Measurements from ENCODE around the gene BTAF1. TPM values are rescaled to one million over a fixed set of nuclear protein-coding genes. Genes with fewer than 3 reads are reported as not detected.

BTAF1 gene
- total and polyA plus RNA-seq, 7 experiments from 2014 or later: 6.9 to 84.8 (median 72.6) TPM

DNA sequence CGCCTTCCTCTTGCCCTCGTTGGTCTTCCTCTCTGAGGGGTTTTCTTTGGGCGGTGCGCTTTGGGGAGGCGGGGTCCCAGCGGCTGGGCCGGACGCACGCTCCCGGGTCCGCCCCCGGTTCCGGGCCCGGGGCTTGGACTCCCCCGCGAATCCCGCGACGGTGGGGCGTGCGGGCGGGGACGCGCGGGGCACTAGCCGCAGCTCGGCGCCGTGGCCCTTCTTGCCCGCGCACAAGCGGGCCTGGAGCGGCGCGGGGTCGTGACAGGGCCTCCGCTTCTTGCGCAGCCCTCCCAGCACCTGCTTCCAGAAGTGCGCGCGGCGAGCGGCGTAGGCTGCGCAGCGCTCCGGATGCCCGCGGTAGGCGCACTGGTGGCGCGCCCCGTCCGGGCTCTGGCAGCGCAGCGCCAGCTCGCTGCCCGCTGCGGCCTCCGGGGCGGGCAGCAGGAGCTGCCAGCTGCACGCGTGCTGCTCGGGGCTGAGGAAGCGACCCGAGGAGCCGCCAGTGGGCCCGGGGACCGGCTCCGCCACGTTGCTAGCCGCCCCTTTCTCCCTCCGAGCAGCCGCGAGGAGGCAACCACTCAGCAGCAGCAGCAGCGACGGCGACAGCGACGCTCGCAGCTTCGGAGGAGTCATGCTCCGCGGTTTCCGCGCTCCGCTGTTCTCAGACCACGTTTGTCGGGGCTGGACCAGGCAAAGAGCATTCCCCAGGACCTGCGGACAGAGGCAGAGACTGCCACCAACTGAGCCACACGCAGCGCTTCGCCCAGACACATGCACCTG, 15.0 kb upstream of the BTAF1 start:
- Mint-ChIP-seq H3K4me1 (peaks cover 18 to 36% (median 28%) of the 10 kb centered on the region in 7 donors), H3K27me3 (peaks cover 0 to 13% (median 0%) of the 10 kb centered on the region in 5 donors), H3K9me3 (peaks cover 0 to 2% (median 0%) of the 10 kb centered on the region in 11 donors), H3K27ac (peak overlapping the region; percentile 73 to 92 (median 88)), H3K36me3 (peaks cover 0 to 4% (median 0%) of the 10 kb centered on the region in 5 donors), H3K4me3 (peak overlapping the region; percentile 85 to 96 (median 93))
- intact Hi-C loops (cut with micrococcal nuclease): loop anchor here (1.0 to 5.0 kb wide), 14 partner anchors 15 to 1036 kb away; partner anchors contain the start of genes BTAF1 (in 2 of the 2), CPEB3 (in 1 of the 2), EXOC6 (in 1 of the 2) and HECTD2 (in 1 of the 2)
- Histone ChIP-seq H3K36me3 (ENCODE audit: control insufficient read depth in 2 of 3, insufficient read depth in 3 of 3, low read length in 3 of 3) (no peaks in the 10 kb centered on the region), H3K4me3 (ENCODE audit: low read length) (peak overlapping the region; percentile 77), H3K4me1 (ENCODE audit: control insufficient read depth in 2 of 2, insufficient read depth in 2 of 2, low read length in 2 of 2) (peaks cover 0 to 10% of the 10 kb centered on the region in 2 donors), H3K27ac (ENCODE audit: low read depth, low read length) (peak overlapping the region; percentile 65), H3K27me3 (ENCODE audit: control insufficient read depth in 2 of 2, insufficient read depth in 2 of 2, low read length in 2 of 2) (no peaks in the 10 kb centered on the region), H3K9me3 (ENCODE audit: control insufficient read depth in 2 of 3, low read length in 3 of 3) (no peaks in the 10 kb centered on the region)
- POLR2A ChIA-PET: interaction anchor here (0.6 to 3.1 kb wide), 14 partner anchors 9 to 1029 kb away, joined by 3 to 61 read pairs (median 4); partner anchors contain the start of genes BTAF1 and TNKS2
- DNase-seq (peak; percentile 51 to 79 (median 74)), ATAC-seq (peak; percentile 91)
- CTCF ChIA-PET: interaction anchor here (0.7 to 2.0 kb wide), 9 partner anchors 10 to 530 kb away, joined by 3 to 10 read pairs (median 4); partner anchors contain the start of genes BTAF1 and TNKS2

DNA sequence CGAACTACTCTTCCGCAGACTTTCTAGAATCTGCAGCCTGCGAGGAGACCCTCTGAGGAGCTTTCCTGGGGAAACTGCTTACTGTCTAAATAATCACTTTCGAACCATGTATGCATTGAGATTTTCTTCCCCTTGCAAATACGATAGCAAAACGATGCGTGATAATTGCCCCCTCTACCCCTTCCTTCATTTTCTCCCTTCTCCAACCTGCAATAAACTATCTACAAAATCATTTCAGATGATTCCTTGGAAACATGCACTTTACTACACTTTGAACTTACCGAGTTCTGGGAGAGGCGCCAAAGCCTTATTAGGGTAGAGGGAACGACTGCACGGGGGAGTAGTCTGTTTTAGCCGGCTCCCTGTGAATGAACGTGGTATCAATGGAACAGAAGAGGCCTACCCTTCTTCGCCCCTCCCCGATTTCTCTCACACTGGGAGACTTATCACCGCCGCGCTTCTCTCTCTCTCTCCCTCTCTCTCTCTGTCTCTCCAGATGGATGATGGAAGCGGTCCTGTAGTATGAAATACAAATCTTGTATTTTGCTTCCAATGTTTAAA, 14.4 kb upstream of the BTAF1 start, which contains the start of gene FGFBP3:
Gene FGFBP3, minus strand, starts transcription at position 370 of the 561 bp plus-strand sequence. CDS start 517 bp downstream, outside the sequence.
- Histone ChIP-seq H3K27ac (ENCODE audit: low read depth, low read length) (peak within 1 kb of the TSS; percentile 65), H3K9me3 (ENCODE audit: control insufficient read depth in 2 of 3, low read length in 3 of 3) (no peaks in the 10 kb centered on the region), H3K4me1 (ENCODE audit: control insufficient read depth in 2 of 2, insufficient read depth in 2 of 2, low read length in 2 of 2) (peaks cover 0 to 10% of the 10 kb centered on the region in 2 donors), H3K27me3 (ENCODE audit: control insufficient read depth in 2 of 2, insufficient read depth in 2 of 2, low read length in 2 of 2) (no peaks in the 10 kb centered on the region), H3K36me3 (ENCODE audit: control insufficient read depth in 2 of 3, insufficient read depth in 3 of 3, low read length in 3 of 3) (no peaks in the 10 kb centered on the region), H3K4me3 (ENCODE audit: low read length) (peak within 1 kb of the TSS; percentile 77)
- Mint-ChIP-seq H3K4me1 (peaks cover 18 to 36% (median 28%) of the 10 kb centered on the region in 7 donors), H3K4me3 (peak within 1 kb of the TSS; percentile 81 to 96 (median 93)), H3K27ac (peak within 1 kb of the TSS; percentile 40 to 92 (median 88)), H3K36me3 (peaks cover 0 to 4% (median 0%) of the 10 kb centered on the region in 5 donors), H3K27me3 (peaks cover 0 to 20% (median 0%) of the 10 kb centered on the region in 5 donors), H3K9me3 (peaks cover 0 to 2% (median 0%) of the 10 kb centered on the region in 11 donors)
- DNase-seq (peak in 4 of 9 donors; percentile 10 to 51 (median 20)), ATAC-seq (peak; percentile 19)
- intact Hi-C loops (cut with micrococcal nuclease): loop anchor here (1.0 to 5.0 kb wide), 8 partner anchors 113 to 1037 kb away; partner anchors contain the start of genes CPEB3 (in 1 of the 2), EXOC6 (in 1 of the 2), KIF11 (in 1 of the 2) and MARCHF5 (in 1 of the 2)
- CTCF ChIA-PET: interaction anchor here (0.7 to 2.0 kb wide), 6 partner anchors 9 to 530 kb away, joined by 3 to 10 read pairs (median 4); no protein-coding TSS in a partner anchor
- POLR2A ChIA-PET: interaction anchor here (0.6 to 3.1 kb wide), 10 partner anchors 12 to 1030 kb away, joined by 3 to 61 read pairs (median 3); partner anchors contain the start of genes BTAF1 and TNKS2

DNA sequence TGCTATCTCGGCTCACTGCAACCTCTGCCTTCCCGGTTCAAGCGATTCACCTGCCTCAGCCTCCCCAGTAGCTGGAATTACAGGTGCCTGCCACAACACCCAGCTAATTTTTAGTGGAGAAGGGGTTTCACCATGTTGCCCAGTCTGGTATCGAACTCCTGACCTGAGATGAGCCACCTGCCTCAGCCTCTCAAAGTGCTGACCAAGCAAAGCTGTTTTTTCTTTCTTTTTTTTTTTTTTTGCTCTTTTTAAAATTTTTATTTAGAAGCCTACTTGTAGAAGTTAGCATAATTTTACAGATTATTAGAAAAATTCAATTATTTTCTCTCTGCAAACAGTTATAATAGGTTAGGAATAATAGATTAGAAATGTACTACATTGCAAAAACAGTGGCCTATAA, 13.1 kb upstream of the BTAF1 start:
- peaks cover 3 to 31% (median 10%) of the 10 kb centered on the region in 5 donors for H3K27me3 Mint-ChIP-seq
- POLR2A ChIA-PET: interaction anchor here (0.6 to 1.3 kb wide), 2 partner anchors 13 to 497 kb away, joined by 3 to 4 read pairs; partner anchors contain the start of gene BTAF1
- no peaks in the 10 kb centered on the region for H3K9me3 ChIP-seq (ENCODE audit: control insufficient read depth in 2 of 3, low read length in 3 of 3)
- H3K4me1 ChIP-seq (ENCODE audit: control insufficient read depth in 2 of 2, insufficient read depth in 2 of 2, low read length in 2 of 2): peaks cover 0 to 10% of the 10 kb centered on the region in 2 donors
- H3K27ac Mint-ChIP-seq: no peak overlapping the region
- peak overlapping the region in 1 of 10 donors; percentile 13 for H3K4me3 Mint-ChIP-seq
- peaks cover 18 to 36% (median 28%) of the 10 kb centered on the region in 7 donors for H3K4me1 Mint-ChIP-seq
- no peaks in the 10 kb centered on the region for H3K27me3 ChIP-seq (ENCODE audit: control insufficient read depth in 2 of 2, insufficient read depth in 2 of 2, low read length in 2 of 2)
- H3K27ac ChIP-seq (ENCODE audit: low read depth, low read length): no peak overlapping the region
- intact Hi-C loops (cut with micrococcal nuclease): loop anchor here (5.0 kb wide), 3 partner anchors 503 to 1158 kb away; no protein-coding TSS in a partner anchor
- H3K36me3 Mint-ChIP-seq: peaks cover 0 to 4% (median 0%) of the 10 kb centered on the region in 5 donors
- ATAC-seq: no peak
- no peak for DNase-seq
- CTCF ChIA-PET: interaction anchor here (0.6 to 3.9 kb wide), 4 partner anchors 11 to 151 kb away, joined by 4 to 61 read pairs (median 6); partner anchors contain the start of gene BTAF1
- H3K9me3 Mint-ChIP-seq: peaks cover 0 to 2% (median 0%) of the 10 kb centered on the region in 11 donors
- H3K4me3 ChIP-seq (ENCODE audit: low read length): no peak overlapping the region
- no peaks in the 10 kb centered on the region for H3K36me3 ChIP-seq (ENCODE audit: control insufficient read depth in 2 of 3, insufficient read depth in 3 of 3, low read length in 3 of 3)

DNA sequence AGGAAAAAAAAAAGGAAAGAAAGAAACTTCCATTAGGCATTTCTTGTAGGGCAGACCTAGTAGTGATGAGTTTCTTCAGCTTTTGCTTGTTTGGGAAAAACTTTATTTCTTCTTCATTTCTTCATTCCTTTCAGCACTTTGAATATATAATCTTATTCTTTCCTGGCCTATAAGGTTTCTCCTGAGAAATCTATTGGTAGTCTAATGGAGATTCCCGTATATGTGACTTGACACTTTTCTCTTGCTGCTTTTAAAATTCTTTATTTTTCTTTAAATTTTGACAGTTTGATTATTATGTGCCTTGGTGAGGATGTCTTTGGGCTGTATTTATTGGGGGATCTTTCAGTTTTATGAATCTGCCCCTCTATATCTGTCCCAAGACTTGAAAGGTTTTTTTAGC, 3.9 kb upstream of the BTAF1 start:
- ATAC-seq (no peak), DNase-seq (no peak)
- Histone ChIP-seq H3K4me3 (ENCODE audit: low read length) (no peak overlapping the region), H3K27me3 (ENCODE audit: control insufficient read depth in 2 of 2, insufficient read depth in 2 of 2, low read length in 2 of 2) (no peaks in the 10 kb centered on the region), H3K36me3 (ENCODE audit: control insufficient read depth in 2 of 3, insufficient read depth in 3 of 3, low read length in 3 of 3) (peaks cover 0 to 6% (median 0%) of the 10 kb centered on the region in 3 experiments), H3K27ac (ENCODE audit: low read depth, low read length) (no peak overlapping the region), H3K4me1 (ENCODE audit: control insufficient read depth in 2 of 2, insufficient read depth in 2 of 2, low read length in 2 of 2) (peaks cover 4 to 9% of the 10 kb centered on the region in 2 donors), H3K9me3 (ENCODE audit: control insufficient read depth in 2 of 3, low read length in 3 of 3) (no peaks in the 10 kb centered on the region)
- Mint-ChIP-seq H3K27ac (no peak overlapping the region), H3K27me3 (peaks cover 22 to 38% (median 34%) of the 10 kb centered on the region in 5 donors), H3K9me3 (peaks cover 0 to 5% (median 2%) of the 10 kb centered on the region in 11 donors), H3K4me1 (peaks cover 3 to 27% (median 17%) of the 10 kb centered on the region in 7 donors), H3K36me3 (peaks cover 0 to 4% (median 3%) of the 10 kb centered on the region in 5 donors), H3K4me3 (no peak overlapping the region)
- CTCF ChIA-PET: no interaction called here
- POLR2A ChIA-PET: interaction anchor here (8.2 kb wide), 1 partner anchor 12 kb away, joined by 61 read pairs; the partner anchor contains the start of gene FGFBP3
- intact Hi-C loops (cut with micrococcal nuclease): loop anchor here (5.0 to 10.0 kb wide), 8 partner anchors 323 to 1975 kb away; partner anchors contain the start of genes CEP55 (in 1 of the 2), CPEB3 (in 1 of the 2), KIF11 (in 1 of the 2) and MARCHF5 (in 1 of the 2)

DNA sequence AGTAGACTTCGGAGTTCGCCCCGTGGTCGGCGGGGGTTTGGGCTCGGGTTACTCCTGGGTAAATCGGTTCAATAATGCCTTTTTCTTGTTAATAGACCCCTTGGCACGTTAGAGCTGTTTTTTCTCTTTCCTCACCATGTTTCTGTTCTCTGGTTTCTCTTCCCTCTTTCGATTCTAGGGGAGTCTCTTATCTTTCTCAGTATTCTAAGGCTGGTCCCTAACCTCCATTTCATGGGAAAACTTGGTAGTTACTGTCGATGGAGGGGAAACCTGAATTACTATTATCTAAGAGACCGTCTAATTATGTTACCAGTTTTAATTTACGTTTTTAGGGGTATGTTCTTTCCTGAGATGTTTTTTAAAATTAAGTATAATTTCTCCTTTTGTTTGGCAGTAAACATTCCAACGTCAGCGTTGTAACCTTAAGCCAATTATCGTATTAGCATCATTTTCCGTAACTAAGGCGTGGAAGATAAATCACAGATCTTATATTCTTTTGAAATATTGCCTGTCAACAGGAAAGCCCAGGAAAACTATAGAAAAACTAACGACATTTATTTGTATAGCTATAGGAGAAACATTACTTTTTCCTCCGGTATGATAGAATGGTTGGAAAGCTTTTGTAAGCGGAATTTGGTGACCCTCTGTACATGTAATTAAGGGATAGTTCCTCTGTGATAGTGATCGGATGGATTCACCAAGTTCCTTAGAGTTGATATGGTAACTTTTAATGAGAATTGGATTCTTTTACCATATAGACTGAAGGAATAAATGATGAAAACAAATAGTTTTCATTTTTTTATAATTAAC, 847 bp downstream of the BTAF1 start:
- Mint-ChIP-seq H3K9me3 (no peaks in the 10 kb centered on the region), H3K4me1 (peaks cover 22 to 70% (median 54%) of the 10 kb centered on the region in 7 donors), H3K27me3 (no peaks in the 10 kb centered on the region), H3K27ac (peak overlapping the region; percentile 97 to 99 (median 98)), H3K36me3 (peaks cover 4 to 12% (median 9%) of the 10 kb centered on the region in 5 donors), H3K4me3 (peak overlapping the region; percentile 91 to 100 (median 96))
- DNase-seq: no peak
- H3K36me3 ChIP-seq (ENCODE audit: control insufficient read depth in 2 of 3, insufficient read depth in 3 of 3, low read length in 3 of 3): peaks cover 0 to 6% (median 0%) of the 10 kb centered on the region in 3 experiments
- peak overlapping the region; percentile 96 for H3K27ac ChIP-seq (ENCODE audit: low read depth, low read length)
- POLR2A ChIA-PET: interaction anchor here (0.8 to 8.2 kb wide), 15 partner anchors 10 to 762 kb away, joined by 3 to 61 read pairs (median 4); partner anchors contain the start of genes CPEB3, FGFBP3, KIF11 and MARCHF5
- no peaks in the 10 kb centered on the region for H3K9me3 ChIP-seq (ENCODE audit: control insufficient read depth in 2 of 3, low read length in 3 of 3)
- H3K27me3 ChIP-seq (ENCODE audit: control insufficient read depth in 2 of 2, insufficient read depth in 2 of 2, low read length in 2 of 2): no peaks in the 10 kb centered on the region
- intact Hi-C loops (cut with micrococcal nuclease): loop anchor here (2.0 to 10.0 kb wide), 9 partner anchors 20 to 1970 kb away; partner anchors contain the start of genes CEP55 (in 1 of the 2), CPEB3 (in 1 of the 2), KIF11 (in 1 of the 2) and MARCHF5 (in 1 of the 2)
- H3K4me3 ChIP-seq (ENCODE audit: low read length): peak overlapping the region; percentile 70
- peak; percentile 1 for ATAC-seq
- peaks cover 9 to 31% of the 10 kb centered on the region in 2 donors for H3K4me1 ChIP-seq (ENCODE audit: control insufficient read depth in 2 of 2, insufficient read depth in 2 of 2, low read length in 2 of 2)
- CTCF ChIA-PET: interaction anchor here (0.7 to 1.8 kb wide), 7 partner anchors 10 to 626 kb away, joined by 4 to 23 read pairs (median 6); no protein-coding TSS in a partner anchor
